RPMI7951 (cell line): Measurements from ENCODE around the gene TSHZ2. TPM values are rescaled to one million over a fixed set of nuclear protein-coding genes. Genes with fewer than 3 reads are reported as not detected.

Experiments used
- DNase-seq: peaks from one replicate; pipeline ENCODE4 v3.0.0-alpha.2; 2012; ENCODE audit warnings: low read depth
- total RNA-seq: library from RNA; depleted of rRNA; stranded (reverse); fragments of >200 nt; shearing (Covaris generic); gene quantifications from 2 replicates; pipeline ENCODE4 v1.2.3, GENCODE V29; 2014

The TSHZ2 gene
- total RNA-seq, 1 experiment from 2014 or later: 0.12 TPM

- no peak for DNase-seq
Measured at GRCh38 chr20:53381568-53382262, 409.6 kb downstream of the TSHZ2 start.

- no peak for DNase-seq
Measured at GRCh38 chr20:53382263-53382844, 410.2 kb downstream of the TSHZ2 start.

GRCh38 chr20:53383916-53384315 lies 411.8 kb downstream of the TSHZ2 start:
- DNase-seq: no peak

GRCh38 chr20:53384392-53384791 lies 412.2 kb downstream of the TSHZ2 start:
- DNase-seq: no peak

GRCh38 chr20:53385941-53386767 lies 414.0 kb downstream of the TSHZ2 start:
- DNase-seq: no peak

- DNase-seq: no peak
Measured at GRCh38 chr20:53387983-53388675, 416.0 kb downstream of the TSHZ2 start.

GRCh38 chr20:53389516-53390300 lies 417.6 kb downstream of the TSHZ2 start:
- no peak for DNase-seq

GRCh38 chr20:53390770-53391169 lies 418.6 kb downstream of the TSHZ2 start:
- peak; percentile 22 for DNase-seq

- DNase-seq: no peak
Measured at GRCh38 chr20:53394433-53394832, 422.3 kb downstream of the TSHZ2 start.

GRCh38 chr20:53395188-53395923 lies 423.2 kb downstream of the TSHZ2 start:
- no peak for DNase-seq

GRCh38 chr20:53399083-53399482 lies 426.9 kb downstream of the TSHZ2 start:
- no peak for DNase-seq

GRCh38 chr20:53399592-53400335 lies 427.6 kb downstream of the TSHZ2 start:
- DNase-seq: no peak

- no peak for DNase-seq
Measured at GRCh38 chr20:53402233-53403005, 430.3 kb downstream of the TSHZ2 start.

- no peak for DNase-seq
Measured at GRCh38 chr20:53403029-53403428, 430.9 kb downstream of the TSHZ2 start.

- DNase-seq: no peak
Measured at GRCh38 chr20:53405139-53405538, 433.0 kb downstream of the TSHZ2 start.

GRCh38 chr20:53406580-53406979 lies 434.4 kb downstream of the TSHZ2 start:
- no peak for DNase-seq

- no peak for DNase-seq
Measured at GRCh38 chr20:53408691-53409446, 436.7 kb downstream of the TSHZ2 start.

GRCh38 chr20:53409447-53409717 lies 437.2 kb downstream of the TSHZ2 start:
- no peak for DNase-seq

GRCh38 chr20:53411129-53411528 lies 439.0 kb downstream of the TSHZ2 start:
- DNase-seq: no peak
